EL (cell line): ENCODE data around the gene TRAPPC2.
"Not testable (repeated sequence)": the region's sequence is repeated elsewhere in the genome, so short reads cannot be mapped to it uniquely, and the experiment has no call there.

Source experiments
- DNase-seq: peaks from one replicate; pipeline ENCODE4 v3.0.0-alpha.2; 2016

Gene TRAPPC2

DNA sequence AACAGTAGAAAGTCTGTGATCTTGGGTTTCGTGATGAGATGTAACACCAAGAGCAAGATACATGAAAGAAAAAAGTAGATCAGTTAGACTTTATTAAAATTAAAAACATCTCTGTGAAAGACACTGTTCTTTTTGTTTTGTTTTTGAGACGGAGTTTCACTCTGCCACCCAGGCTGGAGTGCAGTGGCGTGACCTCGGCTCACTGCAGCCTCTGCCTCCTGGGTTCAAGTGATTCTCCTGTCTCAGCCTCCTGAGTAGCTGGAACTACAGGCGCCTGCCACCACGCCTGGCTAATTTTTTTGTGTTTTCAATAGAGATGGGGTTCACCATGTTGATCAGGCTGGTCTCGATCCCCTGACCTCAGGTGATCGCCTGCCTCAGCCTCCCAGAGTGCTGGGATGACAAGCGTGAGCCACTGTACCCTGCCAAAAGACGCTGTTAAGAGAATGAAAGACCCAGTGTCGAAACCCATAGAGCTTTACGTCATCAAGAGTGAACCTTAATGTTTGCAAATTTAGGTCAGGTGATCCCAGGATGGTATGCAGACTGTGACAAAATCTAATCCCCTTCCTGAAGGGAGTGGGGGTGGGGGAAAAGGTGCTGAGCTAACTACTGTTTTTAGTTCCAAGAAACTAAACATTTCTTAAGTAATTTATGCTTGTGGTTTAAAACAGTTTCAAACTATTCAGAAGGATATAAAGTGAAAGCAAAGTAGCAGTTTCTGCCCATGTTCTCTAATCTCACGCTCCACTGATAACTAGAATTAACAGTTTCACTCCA is 8.2 kb upstream of the TRAPPC2 start:
- DNase-seq: no peak

DNA sequence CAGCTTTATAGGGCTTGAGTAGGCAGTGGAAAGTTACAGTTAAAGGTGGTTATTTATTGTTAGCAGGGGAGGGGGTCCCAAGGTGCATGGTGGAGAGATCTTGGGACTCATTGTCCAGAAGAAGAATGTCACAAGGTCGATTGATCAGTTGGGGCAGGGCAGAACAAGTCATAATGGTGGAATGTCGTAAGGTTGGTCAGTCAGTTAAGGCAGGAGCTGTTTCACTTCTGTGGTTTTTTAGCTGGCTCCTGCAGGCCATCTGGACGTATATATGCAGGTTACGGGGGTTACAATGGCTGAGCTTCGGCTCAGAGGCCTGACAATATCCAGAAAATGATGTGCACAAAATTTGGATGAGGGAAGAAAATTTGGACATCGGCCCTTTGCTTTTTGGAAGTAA is 7.3 kb upstream of the TRAPPC2 start:
- DNase-seq: no peak

DNA sequence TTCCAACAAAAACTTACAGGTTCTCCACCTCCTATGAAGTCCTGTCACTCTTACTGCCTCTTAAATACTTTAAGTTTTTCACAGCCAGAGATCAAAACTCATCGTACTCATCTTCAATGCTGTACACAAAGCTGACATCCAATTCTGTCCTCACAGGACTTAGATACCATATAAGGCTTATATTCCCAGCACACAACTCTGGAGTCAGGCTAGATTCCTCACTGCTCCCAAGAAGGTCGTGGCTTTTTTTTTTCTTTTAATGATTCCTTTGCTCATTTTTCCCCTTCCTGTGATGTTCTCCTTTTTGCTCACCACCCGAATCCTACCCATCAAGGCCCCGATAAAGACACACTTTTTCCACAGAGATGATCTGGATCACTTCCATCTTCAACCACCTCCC is 914 bp downstream of the TRAPPC2 start:
- DNase-seq: no peak

DNA sequence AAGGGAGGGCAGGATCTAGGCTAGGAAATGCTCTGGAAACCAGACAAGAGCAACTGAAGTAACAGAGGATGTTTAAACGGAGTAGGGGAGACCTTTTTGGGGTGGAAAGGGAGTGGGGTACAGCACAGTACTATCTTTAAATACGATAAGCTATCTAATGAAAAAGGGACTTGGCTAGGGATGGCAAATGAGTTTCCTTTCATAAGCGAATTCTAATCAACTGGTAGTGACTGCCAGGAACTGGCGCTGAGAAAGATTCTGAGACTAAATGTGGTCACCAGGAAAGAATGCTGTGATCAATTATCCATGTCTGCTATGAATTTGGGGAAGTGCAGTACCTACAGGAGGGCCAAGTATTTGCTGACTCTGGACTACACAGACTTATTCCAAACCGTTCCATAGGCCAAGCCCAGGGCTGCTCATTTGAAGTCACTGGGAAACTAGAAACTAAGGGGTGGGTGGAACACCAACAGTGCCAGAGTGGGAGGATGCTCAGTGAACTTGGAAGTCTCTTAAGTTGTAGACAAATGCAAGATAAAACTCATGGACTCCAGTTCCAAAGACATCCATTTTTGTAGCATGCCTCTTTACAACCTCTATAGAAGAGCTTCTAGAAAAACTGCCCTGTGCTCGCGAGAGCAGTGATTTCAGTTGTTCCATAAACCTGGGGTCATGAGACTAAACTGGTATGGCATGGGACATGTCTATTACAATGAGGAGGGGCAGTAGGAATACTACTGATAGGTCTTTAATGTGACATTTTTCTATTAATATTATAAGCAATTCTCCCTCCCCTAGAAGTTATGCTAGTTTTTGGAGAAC is 2.0 kb downstream of the TRAPPC2 start:
- DNase-seq: no peak

DNA sequence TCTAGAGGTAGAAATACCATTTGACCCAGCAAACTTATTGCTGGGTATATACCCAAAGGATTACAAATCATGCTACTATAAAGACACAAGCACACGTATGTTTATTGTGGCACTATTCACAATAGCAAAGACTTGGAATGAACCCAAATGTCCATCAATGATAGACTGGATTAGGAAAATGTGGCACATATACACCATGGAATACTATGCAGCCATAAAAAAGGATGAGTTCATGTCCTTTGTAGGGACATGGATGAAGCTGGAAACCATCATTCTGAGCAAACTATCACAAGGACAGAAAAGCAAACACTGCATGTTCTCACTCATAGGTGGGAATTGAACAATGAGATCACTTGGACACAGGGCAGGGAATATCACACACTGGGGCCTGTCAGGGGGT is 3.9 kb downstream of the TRAPPC2 start:
- not testable (repeated sequence) for DNase-seq

DNA sequence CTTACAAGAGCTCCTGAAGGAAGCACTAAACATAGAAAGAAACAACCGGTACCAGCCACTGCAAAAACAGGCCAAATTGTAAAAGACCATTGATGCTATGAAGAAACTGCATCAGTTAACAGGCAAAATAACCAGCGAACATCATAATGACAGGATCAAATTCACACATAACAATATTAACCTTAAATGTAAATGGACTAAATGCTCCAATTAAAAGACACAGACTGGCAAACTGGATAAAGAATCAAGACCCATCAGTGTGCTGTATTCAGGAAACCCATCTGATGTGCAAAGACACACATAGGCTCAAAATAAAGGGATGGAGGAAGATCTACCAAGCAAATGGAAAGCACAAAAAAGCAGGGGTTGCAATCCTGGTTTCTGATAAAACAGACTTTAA is 7.8 kb downstream of the TRAPPC2 start:
- DNase-seq: not testable (repeated sequence)

DNA sequence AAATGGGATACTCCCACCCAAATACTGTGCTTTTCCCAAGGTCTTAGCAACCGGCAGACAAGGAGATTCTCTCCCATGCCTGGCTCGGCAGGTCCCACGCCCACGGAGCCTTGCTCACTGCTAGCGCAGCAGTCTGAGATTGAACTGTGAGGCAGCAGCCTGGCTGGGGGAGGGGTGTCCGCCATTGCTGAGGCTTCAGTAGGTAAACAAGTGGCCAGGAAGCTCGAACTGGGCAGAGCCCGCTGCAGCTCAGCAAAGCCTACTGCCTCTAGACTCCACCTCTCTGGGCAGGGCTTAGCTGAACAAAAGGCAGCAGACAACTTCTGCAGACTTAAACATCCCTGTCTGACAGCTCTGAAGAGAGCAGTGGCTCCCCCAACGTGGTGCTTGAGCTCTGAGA is 9.5 kb downstream of the TRAPPC2 start:
- DNase-seq: not testable (repeated sequence)

DNA sequence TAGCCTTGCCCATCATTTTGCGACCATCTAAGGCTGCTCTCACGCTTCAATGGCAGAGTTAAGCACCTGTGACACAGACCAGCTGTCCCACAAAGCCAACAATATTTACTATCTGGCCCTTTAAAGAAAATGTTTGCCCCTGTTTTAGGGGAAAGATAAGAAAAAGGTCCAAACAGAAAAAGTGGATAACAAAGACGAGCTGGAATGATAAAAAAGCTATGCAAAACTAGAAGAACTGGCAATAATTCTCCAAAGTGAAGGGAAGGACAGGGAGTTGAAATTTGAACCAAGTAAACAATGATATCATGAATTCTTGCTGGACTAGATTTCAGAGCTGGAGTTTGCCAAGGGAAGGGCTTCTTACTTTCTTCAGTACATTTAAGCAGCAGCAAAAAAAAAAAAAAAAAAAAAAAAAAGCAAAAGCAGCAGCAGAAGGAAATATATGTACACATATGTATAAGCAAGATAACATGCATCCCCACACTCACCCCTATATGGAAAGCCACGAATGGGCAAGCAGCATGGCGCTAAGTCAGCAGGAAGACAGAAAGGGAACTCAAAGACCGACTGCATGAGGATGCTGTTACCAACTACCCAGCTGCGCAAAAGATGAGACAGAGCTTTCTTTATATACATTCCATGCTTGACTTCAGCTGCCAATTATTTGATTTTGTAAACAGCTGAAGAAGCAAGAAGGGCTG is 12.5 kb downstream of the TRAPPC2 start:
- no peak for DNase-seq

DNA sequence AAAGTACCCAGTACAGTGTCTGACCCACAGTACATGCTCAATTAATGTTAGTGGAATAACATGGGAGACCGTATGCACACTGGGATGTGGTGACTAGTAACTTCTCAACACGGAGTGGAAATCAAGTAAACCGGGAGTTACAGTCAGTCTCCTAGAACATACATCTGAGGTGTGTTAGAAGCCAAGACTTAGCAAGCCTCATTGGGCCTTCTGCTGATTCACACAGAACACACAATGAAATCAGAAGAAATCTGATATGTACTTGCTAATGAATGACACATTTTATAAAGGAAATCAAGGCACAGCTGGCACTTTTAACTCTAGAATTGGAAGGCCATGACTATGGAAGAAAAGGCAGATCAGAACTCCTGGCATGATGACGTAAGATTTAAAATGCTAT is 13.0 kb downstream of the TRAPPC2 start:
- DNase-seq: no peak

DNA sequence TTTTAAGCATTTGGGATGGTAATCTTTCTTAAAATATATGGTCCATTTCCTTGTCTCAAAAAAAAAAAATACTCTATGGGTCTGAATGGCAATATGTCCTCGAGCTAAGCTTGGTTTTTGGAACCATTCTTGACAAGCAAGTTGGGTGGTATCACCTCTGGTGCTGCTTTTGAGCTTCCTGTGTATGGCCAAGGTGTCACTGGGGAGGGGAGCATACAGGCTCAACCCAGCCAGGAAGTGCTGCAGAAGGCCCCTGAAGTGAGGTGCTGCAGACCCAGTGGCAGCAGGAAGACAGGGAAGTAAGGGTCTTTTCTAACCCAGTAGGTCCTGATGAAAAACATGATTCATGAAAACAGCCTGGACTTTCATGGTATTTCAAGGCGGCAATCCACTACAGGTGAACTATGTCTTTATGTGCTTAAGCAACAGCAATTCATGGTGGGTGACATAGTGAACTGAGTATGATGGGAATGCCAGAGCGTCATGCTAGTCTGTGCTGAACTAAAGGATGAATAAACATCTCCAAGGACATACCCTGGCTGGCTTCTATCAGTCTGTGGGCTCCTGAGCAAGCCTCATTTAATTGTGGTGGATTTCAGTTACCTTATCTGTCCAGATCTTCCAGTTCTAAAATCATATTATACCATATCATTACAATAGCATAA is 15.1 kb downstream of the TRAPPC2 start:
- no peak for DNase-seq

DNA sequence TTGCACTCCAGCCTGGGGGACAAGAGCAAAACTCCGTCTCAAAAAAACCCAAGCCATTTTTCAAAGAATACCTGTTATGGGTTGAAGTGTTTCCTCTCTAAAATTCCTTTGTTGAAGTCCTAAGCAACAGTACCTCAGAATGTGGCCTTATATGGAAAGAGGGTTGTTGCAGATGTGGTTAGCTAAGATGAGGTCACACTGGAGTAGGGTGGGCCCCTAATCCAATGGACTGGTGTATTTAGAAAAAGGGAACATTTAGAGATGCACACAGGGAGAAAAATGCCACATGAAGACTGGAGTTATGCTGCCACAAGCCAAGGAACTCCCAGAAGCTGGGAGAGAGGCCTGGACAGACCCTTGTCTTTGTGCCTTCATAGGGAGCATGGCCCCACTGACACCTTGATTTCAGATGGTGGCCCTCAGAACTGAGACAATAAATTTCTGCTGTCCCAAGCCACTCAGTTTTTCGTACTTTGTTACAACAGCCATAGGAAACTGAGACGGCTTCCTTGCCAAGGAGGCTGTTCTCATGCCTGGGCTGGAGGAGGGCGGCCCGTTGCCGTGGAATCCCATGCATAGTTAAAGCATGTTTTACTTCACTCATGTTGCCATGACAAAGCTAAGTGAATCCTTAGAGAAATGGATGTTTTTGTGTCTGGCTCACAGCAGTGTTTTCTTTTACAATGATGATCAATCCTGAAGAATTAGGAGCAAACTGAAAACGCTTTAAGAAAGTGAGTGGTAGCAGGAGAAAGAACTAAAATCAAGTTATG is 16.5 kb downstream of the TRAPPC2 start:
- DNase-seq: no peak

DNA sequence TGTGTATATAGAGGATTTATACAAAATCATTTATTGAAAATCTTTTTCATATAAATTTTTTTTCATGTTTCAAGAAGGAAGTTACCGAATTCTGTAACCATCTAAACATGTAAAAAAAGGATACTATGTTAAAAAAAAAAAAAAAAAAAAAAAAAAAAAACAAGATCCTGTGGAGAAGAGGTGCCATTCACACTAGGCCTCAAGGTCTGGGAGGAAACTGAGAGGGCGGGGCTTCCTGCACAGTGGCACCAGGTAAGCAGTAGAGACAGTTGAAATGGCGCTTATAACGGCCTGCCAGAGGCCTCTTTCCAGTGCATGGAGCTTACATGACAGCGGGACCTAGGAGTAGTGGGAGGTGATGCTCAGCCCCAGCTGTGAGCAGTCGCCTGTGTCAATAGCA is 17.5 kb downstream of the TRAPPC2 start:
- no peak for DNase-seq

DNA sequence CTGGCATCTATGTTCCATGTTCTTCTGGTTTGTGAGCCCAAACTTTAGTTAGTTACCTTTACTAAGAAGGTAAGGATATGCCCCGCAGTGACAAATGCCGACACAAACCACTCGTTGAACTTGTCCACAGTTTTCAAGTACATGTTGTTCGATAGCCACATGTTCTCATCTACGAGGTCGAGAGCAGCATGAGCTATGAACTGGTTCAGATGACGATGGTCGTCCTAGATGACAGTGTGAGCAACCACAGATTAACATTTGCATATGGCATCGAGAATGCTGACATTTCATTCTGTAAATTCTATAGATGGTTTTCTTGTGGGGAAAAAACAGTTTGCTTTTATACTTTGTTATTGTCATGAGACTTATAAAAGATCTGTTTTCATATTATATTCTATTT is 18.0 kb downstream of the TRAPPC2 start:
- no peak for DNase-seq

DNA sequence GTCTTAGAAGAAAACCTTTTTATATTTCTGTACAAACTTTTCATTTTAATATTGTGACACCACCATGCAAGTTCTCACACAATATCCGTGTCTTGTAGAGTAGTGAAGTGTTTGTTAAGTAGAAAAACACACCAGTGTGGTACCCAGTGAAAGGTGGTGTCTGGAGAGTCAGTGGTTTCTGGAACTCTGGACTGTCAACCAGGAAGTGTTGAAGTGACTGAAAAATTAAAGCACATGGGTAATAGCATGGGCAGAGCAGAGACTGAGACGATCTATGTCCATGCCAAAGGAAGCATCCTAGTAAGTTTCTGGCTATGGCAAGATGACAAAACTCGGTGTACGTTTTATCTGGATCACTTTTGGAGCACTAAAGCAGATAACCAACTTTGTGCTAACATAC is 23.3 kb downstream of the TRAPPC2 start:
- DNase-seq: no peak

DNA sequence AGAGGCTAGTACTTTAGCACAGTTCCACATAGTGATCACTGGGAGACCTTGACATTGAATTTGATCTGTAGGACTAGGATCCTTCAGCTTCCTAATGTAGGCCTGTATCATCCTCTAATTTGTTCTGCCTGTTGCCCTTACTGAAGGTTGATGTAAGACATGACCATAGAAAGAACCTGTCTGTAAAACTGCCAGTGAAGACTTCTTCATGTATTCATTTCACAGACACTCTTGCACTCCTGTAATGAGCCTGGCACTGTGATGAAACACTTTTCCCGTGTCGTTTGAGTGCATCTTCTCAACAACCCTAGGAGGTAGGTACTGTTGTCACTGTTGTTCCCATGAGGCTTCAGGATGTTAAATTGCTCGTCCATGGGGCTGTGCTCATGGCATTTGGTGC is 30.8 kb downstream of the TRAPPC2 start:
- no peak for DNase-seq

DNA sequence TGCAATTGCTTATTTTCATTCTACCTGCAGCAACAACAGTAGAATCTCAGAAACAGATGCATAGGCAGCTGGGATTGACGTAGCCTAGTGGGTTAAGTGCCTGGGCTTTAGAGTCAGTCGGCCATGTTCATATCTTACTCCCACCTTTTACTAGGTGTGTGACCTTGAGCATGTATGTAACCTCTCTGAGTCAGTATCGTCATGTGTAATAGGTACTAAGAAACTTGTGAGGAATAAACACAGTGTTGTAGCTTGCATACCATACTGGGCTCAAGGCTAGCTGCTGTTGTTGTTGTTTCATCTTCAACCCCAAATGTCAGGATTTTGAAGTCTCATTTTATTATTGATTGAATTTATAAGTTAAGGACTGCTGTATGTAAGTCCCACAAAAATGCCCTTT is 31.3 kb downstream of the TRAPPC2 start:
- no peak for DNase-seq

DNA sequence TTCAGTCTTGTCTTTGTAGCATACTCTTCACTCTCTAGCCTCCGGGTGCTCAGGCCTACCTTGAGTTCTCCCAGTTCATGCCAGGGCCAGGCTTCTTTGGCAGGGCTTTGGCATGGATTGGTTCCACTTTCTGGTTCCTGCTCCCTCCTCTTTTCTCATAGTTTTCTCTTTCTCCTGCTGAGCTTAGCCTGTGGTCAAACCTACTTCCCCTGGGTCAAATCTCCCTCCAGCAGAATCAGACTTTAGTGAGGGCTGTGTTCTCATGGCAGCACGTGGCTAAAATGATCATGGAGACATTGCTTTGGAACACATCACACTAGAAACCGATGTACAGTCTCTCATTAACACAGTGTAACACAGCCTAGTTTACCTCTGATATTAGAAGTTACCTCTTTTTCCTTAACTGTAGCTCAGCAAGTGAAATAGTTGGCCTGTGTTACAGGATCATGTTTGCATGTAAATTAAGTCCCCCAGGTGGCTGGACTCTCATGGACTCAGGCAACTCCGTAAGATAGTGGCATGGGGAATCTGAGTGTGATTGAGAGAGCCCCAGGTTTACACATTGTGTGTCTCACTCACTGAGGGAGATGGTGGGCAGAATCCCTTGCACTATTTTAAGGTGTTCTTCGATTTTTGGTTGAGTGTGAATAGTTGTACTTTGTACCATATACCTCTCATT is 32.2 kb downstream of the TRAPPC2 start:
- no peak for DNase-seq

DNA sequence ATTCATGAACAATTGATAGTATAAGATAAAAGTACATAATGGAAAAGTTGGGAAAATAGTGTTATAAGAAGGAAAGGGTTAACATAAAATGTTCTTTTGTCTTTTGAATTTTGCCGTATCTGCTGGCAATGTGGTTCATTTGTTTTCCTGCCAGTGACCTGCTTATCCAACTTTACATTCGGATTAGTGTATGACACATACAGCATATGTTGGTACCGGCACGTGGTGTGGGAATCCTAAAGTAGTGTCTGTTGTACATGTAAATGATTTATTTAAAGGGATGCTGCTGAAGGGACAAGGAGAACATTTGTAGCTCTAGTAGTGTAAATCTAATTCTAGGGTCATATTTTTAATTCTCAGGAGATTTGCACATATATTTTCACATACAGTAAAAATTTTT is 34.0 kb downstream of the TRAPPC2 start:
- DNase-seq: no peak

DNA sequence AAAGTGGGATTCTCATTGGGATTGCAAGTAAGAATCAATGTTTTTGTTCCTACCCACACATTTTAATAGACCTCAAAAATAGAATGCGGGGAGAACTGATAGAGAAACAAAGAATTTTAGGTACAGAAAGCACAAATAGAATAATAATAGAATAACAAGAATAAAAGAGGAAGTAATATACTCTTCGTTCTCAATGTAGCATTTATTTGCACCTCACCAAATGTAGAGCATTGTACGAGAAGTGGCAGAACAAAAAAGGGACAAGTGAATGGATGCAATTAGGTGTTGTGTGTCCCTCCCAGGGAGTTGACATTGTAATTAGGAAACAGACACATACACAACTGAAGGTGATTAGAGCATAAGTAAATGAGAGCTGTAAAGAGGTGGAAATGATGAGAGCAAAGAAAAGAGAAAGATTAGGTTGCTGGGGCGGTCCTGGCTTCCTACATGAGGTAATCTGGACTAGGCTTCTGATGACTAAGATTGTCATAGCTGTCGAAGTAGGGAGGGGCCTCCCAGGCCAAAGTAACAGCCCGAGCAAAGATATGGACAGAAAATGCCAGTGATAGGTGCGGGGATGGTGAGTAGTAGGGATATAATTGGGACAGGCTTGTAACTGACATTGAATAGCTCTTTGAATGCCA is 35.1 kb downstream of the TRAPPC2 start:
- DNase-seq: peak; percentile 8

DNA sequence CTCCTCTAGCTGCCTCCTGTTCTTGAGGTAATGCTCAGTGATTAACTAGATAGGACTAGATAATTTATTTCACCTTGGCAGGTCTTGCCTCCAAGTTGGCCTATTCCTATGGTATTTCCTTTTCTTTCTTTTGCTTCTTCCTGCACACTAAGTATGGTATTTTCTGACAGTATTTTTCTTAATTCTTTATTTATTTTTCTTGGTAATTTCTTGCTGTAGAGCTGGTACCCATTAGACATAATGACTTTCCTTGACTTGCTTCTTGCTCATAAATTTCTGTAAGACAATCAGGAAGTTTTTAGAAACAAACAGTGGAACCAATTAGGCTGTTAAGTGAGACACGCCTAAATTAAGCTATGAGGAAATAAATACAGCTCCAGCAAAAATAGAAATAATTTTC is 36.0 kb downstream of the TRAPPC2 start:
- DNase-seq: no peak

DNA sequence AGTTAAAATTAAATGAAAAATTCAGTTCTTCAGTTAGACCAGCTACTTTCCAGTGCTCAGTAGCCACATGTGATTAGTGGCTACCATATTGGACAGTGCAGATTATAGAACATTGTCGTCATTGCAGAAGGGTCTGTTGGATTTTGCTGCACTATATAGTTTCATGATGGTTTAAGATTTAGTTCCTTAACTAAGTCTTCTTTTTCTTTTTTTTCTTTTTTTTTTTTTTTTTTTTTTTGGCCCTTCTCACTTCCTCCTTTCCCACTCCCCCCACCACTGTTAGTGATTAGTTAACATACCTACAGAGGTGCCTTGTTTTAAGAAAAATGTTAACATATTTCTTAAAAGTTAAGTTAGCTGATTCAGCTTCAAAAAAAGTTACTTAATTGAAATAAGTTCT is 36.4 kb downstream of the TRAPPC2 start:
- no peak for DNase-seq
